ENCODE measurements around the gene FCAMR. TPM values are rescaled to one million over a fixed set of nuclear protein-coding genes. Genes with fewer than 3 reads are reported as not detected.

Gene FCAMR
- total RNA-seq, 1 donor from 2014 or later: not detected

GRCh38 chr1:206960676-206961386 lies 9.4 kb downstream of the FCAMR start:
- DNase-seq (ENCODE audit: low read depth): no peak

GRCh38 chr1:206958144-206958543 lies 12.1 kb downstream of the FCAMR start:
- no peak for DNase-seq (ENCODE audit: low read depth)

GRCh38 chr1:206957639-206958038 lies 12.6 kb downstream of the FCAMR start:
- DNase-seq (ENCODE audit: low read depth): no peak

- DNase-seq (ENCODE audit: low read depth): no peak
Measured at GRCh38 chr1:206955476-206956451, 14.5 kb downstream of the FCAMR start.

- no peak for DNase-seq (ENCODE audit: low read depth)
Measured at GRCh38 chr1:206954459-206955342, 15.6 kb downstream of the FCAMR start.

DNA sequence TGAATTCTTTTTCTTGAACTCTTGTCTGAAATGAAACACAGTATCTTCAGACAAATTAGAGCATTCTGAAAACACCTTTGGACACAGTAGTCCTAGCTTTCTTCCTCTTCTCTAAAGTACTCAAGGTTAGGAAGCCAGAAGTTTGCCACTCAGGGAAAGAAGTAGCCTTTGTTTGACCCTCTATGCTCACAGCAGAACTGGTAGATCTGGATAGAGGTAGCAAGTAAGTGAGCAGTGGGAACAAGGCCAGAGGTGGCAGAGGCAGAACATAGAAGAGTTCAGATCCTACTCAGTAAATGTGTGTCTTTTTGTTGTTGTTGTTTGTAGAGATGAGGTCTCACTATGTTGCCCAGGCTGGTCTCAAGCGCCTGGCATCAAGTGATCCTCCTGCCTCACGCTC lies 16.6 kb downstream of the FCAMR start:
- no peak for DNase-seq (ENCODE audit: low read depth)

- no peak for DNase-seq (ENCODE audit: low read depth)
Measured at GRCh38 chr1:206953126-206953525, 17.1 kb downstream of the FCAMR start.

DNA sequence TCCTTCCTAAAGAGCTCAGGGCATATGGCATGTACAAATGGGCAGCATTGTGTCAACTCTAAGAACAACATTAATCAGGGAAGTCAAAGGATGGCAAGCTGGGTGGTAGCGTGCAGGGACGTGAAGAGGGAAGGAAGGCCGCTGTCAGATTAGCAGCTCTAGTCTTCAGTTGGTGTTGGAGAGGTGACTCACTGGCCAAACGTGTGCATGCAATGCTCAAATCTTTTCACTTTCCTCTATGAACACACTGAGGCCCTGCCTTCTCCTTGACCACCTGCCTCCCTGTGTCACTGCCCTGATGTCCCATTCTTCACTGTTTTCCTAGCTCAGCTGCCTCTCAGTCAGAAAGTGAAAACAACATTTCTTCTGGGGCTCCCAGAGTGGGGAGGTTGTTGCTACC lies 18.1 kb downstream of the FCAMR start:
- DNase-seq (ENCODE audit: low read depth): peak; percentile 71

GRCh38 chr1:206951318-206952100 lies 18.8 kb downstream of the FCAMR start:
- no peak for DNase-seq (ENCODE audit: low read depth)

DNA sequence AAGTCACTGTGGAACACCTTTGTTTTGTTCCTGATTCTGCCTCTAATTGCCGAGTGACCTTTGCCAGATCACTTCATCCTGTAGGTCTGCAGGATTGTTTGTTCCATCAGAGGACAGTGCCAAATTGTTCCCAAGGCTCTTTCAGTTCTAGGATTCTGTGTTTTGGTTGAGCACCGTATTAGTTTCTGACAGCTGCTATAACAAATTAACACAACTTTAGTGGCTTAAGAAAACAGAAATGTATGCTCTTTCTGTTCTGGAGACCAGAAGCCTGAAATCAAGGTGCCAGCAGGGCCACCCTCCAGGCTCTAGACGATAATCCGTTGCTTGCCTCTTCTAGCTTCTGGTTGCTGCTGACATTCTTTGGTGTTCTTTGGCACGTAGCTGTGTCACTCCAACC lies 20.6 kb downstream of the FCAMR start:
- no peak for DNase-seq (ENCODE audit: low read depth)

DNA sequence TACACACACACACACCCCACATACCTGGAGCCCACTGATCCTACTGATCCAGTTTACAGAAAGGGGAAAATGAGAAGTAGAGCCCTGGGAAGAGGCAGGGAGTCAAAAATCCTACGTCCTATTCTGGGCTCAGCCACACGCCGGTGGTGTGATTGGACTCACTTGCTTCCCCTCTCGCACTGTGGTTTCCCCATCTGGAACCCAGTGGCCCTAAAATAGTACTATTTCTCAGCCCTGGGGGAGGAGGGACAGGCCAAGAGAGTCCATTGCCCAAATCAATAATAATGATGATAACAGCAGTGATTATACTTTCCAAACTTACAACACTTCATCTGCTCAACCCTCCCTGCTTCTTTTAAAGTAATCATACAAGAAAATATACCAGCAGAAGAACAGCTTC lies 21.1 kb downstream of the FCAMR start:
- DNase-seq (ENCODE audit: low read depth): peak; percentile 35

DNA sequence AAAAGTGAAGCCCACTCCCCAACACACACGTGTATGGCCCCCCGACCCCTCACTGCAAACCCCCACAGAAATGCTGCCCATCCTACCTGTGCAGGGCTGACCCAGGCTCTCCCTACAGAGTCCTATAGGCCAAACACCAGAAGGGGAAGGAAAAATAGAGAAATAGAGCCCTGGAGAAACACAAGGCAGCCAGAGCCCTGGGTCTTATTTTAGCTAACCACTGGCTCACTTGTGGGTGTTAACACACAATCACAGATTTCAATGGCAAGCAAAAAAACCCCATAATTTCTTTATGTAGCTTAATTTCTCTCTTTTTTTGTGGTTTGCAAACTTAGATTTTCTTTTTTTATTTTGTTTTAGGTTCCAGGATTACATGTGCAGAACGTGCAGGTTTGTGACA lies 23.0 kb downstream of the FCAMR start:
- DNase-seq (ENCODE audit: low read depth): no peak

GRCh38 chr1:206946261-206946660 lies 24.0 kb downstream of the FCAMR start, which contains the start of gene PIGR:
PIGR (minus strand) TSS chr1:206946466; CDS start chr1:206940531, 5,935 bp downstream.
- no peak for DNase-seq (ENCODE audit: low read depth)

- DNase-seq (ENCODE audit: low read depth): no peak
Measured at GRCh38 chr1:206945779-206946178, 24.5 kb downstream of the FCAMR start.

DNA sequence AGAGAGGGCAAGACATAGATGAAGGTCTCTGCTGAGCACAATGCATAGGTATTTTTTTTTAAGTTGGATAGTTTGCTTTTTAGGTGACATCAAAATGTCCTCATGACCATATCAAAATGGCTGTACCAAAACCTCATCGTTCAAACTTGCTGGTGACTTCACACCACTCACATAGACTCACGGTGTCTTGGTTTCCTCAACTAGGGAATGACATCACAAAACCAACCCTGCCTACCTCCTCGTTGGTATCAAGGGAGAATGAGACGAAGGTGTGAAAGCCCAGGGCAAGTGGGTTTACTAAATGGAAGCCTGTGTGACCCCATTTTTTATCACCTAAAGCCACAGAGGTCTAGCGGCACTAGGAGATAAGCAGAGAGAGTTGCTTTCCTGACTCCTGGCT lies 25.6 kb downstream of the FCAMR start:
- no peak for DNase-seq (ENCODE audit: low read depth)

- no peak for DNase-seq (ENCODE audit: low read depth)
Measured at GRCh38 chr1:206941766-206942418, 28.4 kb downstream of the FCAMR start.

DNA sequence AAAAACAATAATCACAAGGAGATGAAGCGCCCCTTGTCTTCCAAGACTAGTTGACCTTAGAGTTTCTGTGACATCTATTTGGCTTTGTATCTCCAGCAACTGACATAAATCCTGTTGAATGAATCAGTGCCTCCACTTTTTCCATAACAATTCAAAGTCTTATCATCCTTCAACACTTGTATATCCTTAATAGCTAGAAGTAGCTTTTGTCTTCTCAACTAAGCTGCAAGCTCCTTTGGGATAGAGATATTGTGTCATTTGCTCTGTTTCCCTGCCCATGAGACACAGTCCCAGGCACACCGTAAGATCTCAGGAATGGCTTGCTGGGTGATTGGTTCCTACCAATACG lies 29.7 kb downstream of the FCAMR start:
- no peak for DNase-seq (ENCODE audit: low read depth)

GRCh38 chr1:206939841-206940587 lies 30.2 kb downstream of the FCAMR start:
- DNase-seq (ENCODE audit: low read depth): no peak

DNA sequence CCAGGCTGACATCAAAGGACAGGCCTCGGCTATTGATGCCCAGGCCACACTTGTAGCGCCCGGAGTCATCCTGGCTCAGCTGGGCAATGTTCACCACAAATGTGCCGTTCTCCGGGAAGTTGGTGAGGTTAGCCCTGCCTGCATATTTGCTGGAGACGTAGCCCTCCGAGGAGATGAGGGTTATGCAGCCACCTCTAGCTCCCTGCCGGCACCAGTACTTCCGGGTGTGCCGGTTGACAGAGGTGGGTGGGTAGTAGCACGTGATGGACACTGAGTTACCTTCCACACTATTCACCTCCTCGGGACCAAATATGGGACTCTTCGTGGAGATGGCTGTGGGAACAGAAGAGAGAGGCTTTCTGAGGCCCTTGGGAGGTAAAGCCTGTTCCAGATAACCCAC lies 31.1 kb downstream of the FCAMR start:
- no peak for DNase-seq (ENCODE audit: low read depth)
